A549 (cell line): ENCODE results near the gene GRIK1.

Experiments
- CEBPB ChIP-seq, 2 experiments: fragments of >200 bp in 1 of 2; sonication (Bioruptor Twin) in 1 of 2; formaldehyde crosslinking in 1 of 2; IDR thresholded peaks; 2 replicates each; pipeline ENCODE4 v1.6.1; 2012 to 2016
- CTCF ChIP-seq: fragments of >200 bp; sonication (Bioruptor Twin); formaldehyde crosslinking; IDR thresholded peaks from 3 replicates; pipeline ENCODE4 v1.5.1; 2016
- ELK1 ChIP-seq: fragments of 150-350 bp; IDR thresholded peaks from 2 replicates; pipeline ENCODE4 v1.6.1; 2014; ENCODE audit warnings: low read depth, mild to moderate bottlenecking, low read length
- EP300 ChIP-seq, 2 experiments: fragments of >200 bp; sonication (Bioruptor Twin); formaldehyde crosslinking; IDR thresholded peaks; 2 replicates in 1 of 2; 3 replicates in 1 of 2; pipeline ENCODE4 v1.6.1; 2016 to 2017
- KDM1A ChIP-seq: fragments of 200-600 bp; sonication (generic); IDR thresholded peaks from 2 replicates; pipeline ENCODE4 v1.6.1; 2016; ENCODE audit warnings: low read depth, mild to moderate bottlenecking
- PHF8 ChIP-seq: fragments of 200-600 bp; sonication (generic); IDR thresholded peaks from 2 replicates; pipeline ENCODE4 v1.6.1; 2016; ENCODE audit warnings: low read depth, mild to moderate bottlenecking, antibody characterized with exemption, moderate library complexity, borderline replicate concordance
- POLR2A ChIP-seq: IDR thresholded peaks from 2 replicates; pipeline ENCODE4 v1.6.1; 2012; ENCODE audit warnings: mild to moderate bottlenecking, low read length
- REST ChIP-seq: fragments of 200-600 bp; sonication (generic); IDR thresholded peaks from 2 replicates; pipeline ENCODE4 v1.6.1; 2016; ENCODE audit warnings: antibody characterized with exemption, mild to moderate bottlenecking, moderate library complexity

- TF ChIP-seq CEBPB (IDR thresholded peaks at IDR 0.05): no peak
- no peak for TF ChIP-seq CTCF
- TF ChIP-seq PHF8: no peak
- TF ChIP-seq ELK1: no peak
- TF ChIP-seq KDM1A: no peak
- TF ChIP-seq EP300 (IDR thresholded peaks at IDR 0.05): no peak
- no peak for TF ChIP-seq POLR2A
- TF ChIP-seq REST: no peak
Observed at GRCh38 chr21:29821230-29821629, 118.6 kb downstream of the GRIK1 start.
